Osteoblast (primary cell): ENCODE measurements around the gene CATSPERD. TPM values are rescaled to one million over a fixed set of nuclear protein-coding genes. Genes with fewer than 3 reads are reported as not detected.

Experiments
- DNase-seq: peaks from one replicate; pipeline ENCODE4 v3.0.0; 2011; ENCODE audit warnings: low spot score, mixed read lengths; ENCODE audit not compliant: insufficient read length; ENCODE audit errors: missing footprints
- H2AFZ ChIP-seq: 2 replicates; pipeline ENCODE4 v1.6.0; 2011; ENCODE audit warnings: mild to moderate bottlenecking, low read length
- H3K27ac ChIP-seq: 2 replicates; pipeline ENCODE4 v1.5.1; 2011; ENCODE audit warnings: mild to moderate bottlenecking, low read depth, low read length, moderate library complexity
- H3K27me3 ChIP-seq: 2 replicates; pipeline ENCODE4 v1.6.0; 2012; ENCODE audit warnings: mild to moderate bottlenecking, control low read depth, inconsistent platforms, low read length, moderate library complexity; ENCODE audit not compliant: insufficient read depth
- H3K36me3 ChIP-seq: 2 replicates; pipeline ENCODE4 v1.5.1; 2011; ENCODE audit warnings: mild to moderate bottlenecking, low read length, control low read depth, moderate library complexity; ENCODE audit not compliant: insufficient read depth
- H3K4me1 ChIP-seq: 2 replicates; pipeline ENCODE4 v1.5.1; 2011; ENCODE audit warnings: mild to moderate bottlenecking, low read length, control low read depth, moderate library complexity; ENCODE audit not compliant: insufficient read depth
- H3K4me2 ChIP-seq: 2 replicates; pipeline ENCODE4 v1.6.0; 2011; ENCODE audit warnings: mild to moderate bottlenecking, low read length; ENCODE audit not compliant: insufficient read depth
- H3K4me3 ChIP-seq: fragments of 200-600 bp; sonication (generic); 3 replicates; pipeline ENCODE4 v1.5.1; 2012; ENCODE audit warnings: mild to moderate bottlenecking, low read length, inconsistent platforms; ENCODE audit not compliant: insufficient read depth
- H3K79me2 ChIP-seq: 2 replicates; pipeline ENCODE4 v1.6.0; 2012; ENCODE audit warnings: mild to moderate bottlenecking, low read length, control low read depth, inconsistent platforms; ENCODE audit not compliant: insufficient read depth
- H3K9me3 ChIP-seq: 2 replicates; pipeline ENCODE4 v1.5.1; 2011; ENCODE audit warnings: low read depth, low read length, control low read depth
- H4K20me1 ChIP-seq: 2 replicates; pipeline ENCODE4 v1.6.0; 2012; ENCODE audit warnings: mild to moderate bottlenecking, low read length, control low read depth; ENCODE audit not compliant: insufficient read depth
- CTCF ChIP-seq: IDR thresholded peaks from 2 replicates; pipeline ENCODE4 v1.5.1; 2011; ENCODE audit warnings: mild to moderate bottlenecking, low read depth, low read length, moderate library complexity; ENCODE audit errors: extremely low read depth
- total RNA-seq: library from RNA; depleted of rRNA; stranded (reverse); fragments of >200 nt; gene quantifications from 2 replicates; pipeline ENCODE4 v1.2.3, GENCODE V29; 2012

The CATSPERD gene
- total RNA-seq, 1 donor, result under 0.01 TPM

GRCh38 chr19:5809469-5809868 lies 89.0 kb downstream of the CATSPERD start:
- no peaks in the 10 kb centered on the region for H3K9me3 ChIP-seq
- no peak overlapping the region for H3K4me2 ChIP-seq
- DNase-seq, result no peak
- H2AFZ ChIP-seq, result no peak overlapping the region
- H3K36me3 ChIP-seq, result no peaks in the 10 kb centered on the region
- H3K4me1 ChIP-seq, result no peaks in the 10 kb centered on the region
- H3K4me3 ChIP-seq, result no peak overlapping the region
- no peak overlapping the region for H3K27ac ChIP-seq
- peaks cover 26% of the 10 kb centered on the region for H3K27me3 ChIP-seq
- no peak for TF ChIP-seq CTCF
- H3K79me2 ChIP-seq, result no peaks in the 10 kb centered on the region
- no peaks in the 10 kb centered on the region for H4K20me1 ChIP-seq

- Histone ChIP-seq H3K4me1 (no peaks in the 10 kb centered on the region), H4K20me1 (no peaks in the 10 kb centered on the region), H3K27me3 (peaks cover 19% of the 10 kb centered on the region), H3K79me2 (no peaks in the 10 kb centered on the region), H3K36me3 (no peaks in the 10 kb centered on the region), H3K27ac (no peak overlapping the region), H2AFZ (no peak overlapping the region), H3K4me2 (no peak overlapping the region), H3K9me3 (no peaks in the 10 kb centered on the region), H3K4me3 (no peak overlapping the region)
- TF ChIP-seq CTCF, result no peak
- no peak for DNase-seq
Observed at GRCh38 chr19:5811117-5811516, 90.7 kb downstream of the CATSPERD start.

- H3K9me3 ChIP-seq, result no peaks in the 10 kb centered on the region
- no peak overlapping the region for H3K4me2 ChIP-seq
- H3K27me3 ChIP-seq, result peaks cover 14% of the 10 kb centered on the region
- DNase-seq, result peak; percentile 69
- no peaks in the 10 kb centered on the region for H3K79me2 ChIP-seq
- no peaks in the 10 kb centered on the region for H3K4me1 ChIP-seq
- H3K27ac ChIP-seq, result no peak overlapping the region
- no peak overlapping the region for H2AFZ ChIP-seq
- no peak overlapping the region for H3K4me3 ChIP-seq
- no peak for TF ChIP-seq CTCF
- H4K20me1 ChIP-seq, result no peaks in the 10 kb centered on the region
- no peaks in the 10 kb centered on the region for H3K36me3 ChIP-seq
Observed at GRCh38 chr19:5814123-5814851, 93.8 kb downstream of the CATSPERD start.

GRCh38 chr19:5814852-5815246 lies 94.4 kb downstream of the CATSPERD start:
- H2AFZ ChIP-seq, result no peak overlapping the region

More at GRCh38 chr19:5814852-5815246, 94.4 kb downstream of the CATSPERD start:
- H3K9me3 ChIP-seq, result no peaks in the 10 kb centered on the region
- DNase-seq, result peak; percentile 44
- H3K27me3 ChIP-seq, result peaks cover 14% of the 10 kb centered on the region
- H3K4me3 ChIP-seq, result no peak overlapping the region
- H3K36me3 ChIP-seq, result no peaks in the 10 kb centered on the region
- H3K4me1 ChIP-seq, result no peaks in the 10 kb centered on the region
- no peak overlapping the region for H3K27ac ChIP-seq
- H3K79me2 ChIP-seq, result no peaks in the 10 kb centered on the region
- no peak overlapping the region for H3K4me2 ChIP-seq
- no peaks in the 10 kb centered on the region for H4K20me1 ChIP-seq
- no peak for TF ChIP-seq CTCF
